ENCODE results near the gene ABCG4. TPM values are rescaled to one million over a fixed set of nuclear protein-coding genes. Genes with fewer than 3 reads are reported as not detected.

The ABCG4 gene
- polyA plus RNA-seq, 1 donor from 2014 or later, result 1.5 TPM

DNA sequence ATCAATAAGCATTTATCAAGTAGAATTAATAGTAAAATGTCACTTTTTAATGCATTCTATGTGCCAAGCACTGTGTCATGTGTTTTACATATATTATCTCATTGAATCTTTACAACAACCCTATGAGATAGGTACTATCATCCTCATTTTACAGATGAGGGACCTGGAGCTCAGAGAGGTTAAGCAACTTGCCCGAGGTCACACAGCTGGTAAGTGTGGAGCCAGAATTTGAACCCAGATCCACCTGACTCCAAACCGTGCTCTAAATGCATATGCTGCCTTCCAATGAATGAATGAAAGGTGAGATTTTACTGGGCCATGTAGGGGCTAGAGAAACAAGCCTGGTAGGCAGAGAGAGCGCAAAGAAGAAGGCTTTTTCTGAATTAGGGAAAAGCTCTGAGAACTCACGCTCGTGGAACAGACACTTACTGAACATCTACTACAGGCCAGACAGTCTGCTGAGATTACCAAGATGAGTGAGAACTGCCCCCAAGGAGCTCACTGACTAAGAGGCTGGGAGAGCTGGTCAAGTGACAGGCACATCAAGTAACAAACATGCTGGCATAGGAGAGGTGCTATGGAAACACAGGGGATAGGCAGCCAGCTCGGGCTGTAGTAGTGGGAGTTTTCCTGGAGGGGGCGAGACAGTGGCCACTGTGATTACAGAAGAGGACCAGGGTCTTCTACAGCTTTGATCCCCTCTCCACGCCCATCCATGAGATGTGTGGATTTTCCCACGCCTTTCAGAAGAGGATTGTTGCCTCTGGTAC is 4.4 kb downstream of the ABCG4 start:
- TF ChIP-seq EZH2 (IDR thresholded peaks at IDR 0.05; ENCODE audit: borderline replicate concordance, insufficient read depth, low read length, poor library complexity, severe bottlenecking) (no peak), MXI1 (conservative IDR thresholded peaks at IDR 0.05; ENCODE audit: poor library complexity, severe bottlenecking) (no peak), REST (IDR thresholded peaks at IDR 0.05; ENCODE audit: borderline replicate concordance) (no peak), TAF1 (IDR thresholded peaks at IDR 0.05; ENCODE audit: low read depth) (no peak), POLR2AphosphoS5 (IDR thresholded peaks at IDR 0.05) (no peak), CTCF (IDR thresholded peaks at IDR 0.05; ENCODE audit: poor library complexity, severe bottlenecking) (no peak)
- peaks cover 24% of the 10 kb centered on the region for H3K27me3 ChIP-seq (ENCODE audit: insufficient read depth, low read depth, low read length)
- H3K27ac ChIP-seq (ENCODE audit: low read length), result no peak overlapping the region
- H4K20me1 ChIP-seq (ENCODE audit: insufficient read depth), result no peaks in the 10 kb centered on the region
- no peaks in the 10 kb centered on the region for H3K36me3 ChIP-seq (ENCODE audit: insufficient read depth, low read length)
- no peak overlapping the region for H3K4me3 ChIP-seq (ENCODE audit: low read length)
- H3K79me2 ChIP-seq (replicated peaks; ENCODE audit: insufficient read depth, low read length), result no peaks in the 10 kb centered on the region
- no peaks in the 10 kb centered on the region for H3K9me2 ChIP-seq (ENCODE audit: insufficient read depth, low read length)
- H3K9ac ChIP-seq (ENCODE audit: low read length), result no peak overlapping the region
- H3K4me2 ChIP-seq (ENCODE audit: low read length), result no peak overlapping the region
- no peaks in the 10 kb centered on the region for H3F3A ChIP-seq (ENCODE audit: insufficient read depth, low read length, poor library complexity, severe bottlenecking)
- no peaks in the 10 kb centered on the region for H3K9me3 ChIP-seq (ENCODE audit: low read length)
- H2AFZ ChIP-seq (ENCODE audit: low read depth, low read length), result no peak overlapping the region

GRCh38 chr11:119154178-119154577 is 5.3 kb downstream of the ABCG4 start:
- Histone ChIP-seq H3K9me3 (ENCODE audit: low read length) (no peaks in the 10 kb centered on the region), H2AFZ (ENCODE audit: low read depth, low read length) (no peak overlapping the region), H3K9ac (ENCODE audit: low read length) (no peak overlapping the region), H4K20me1 (ENCODE audit: insufficient read depth) (no peaks in the 10 kb centered on the region), H3K4me3 (ENCODE audit: low read length) (no peak overlapping the region), H3K9me2 (ENCODE audit: insufficient read depth, low read length) (no peaks in the 10 kb centered on the region), H3K27ac (ENCODE audit: low read length) (no peak overlapping the region), H3K79me2 (replicated peaks; ENCODE audit: insufficient read depth, low read length) (no peaks in the 10 kb centered on the region), H3F3A (ENCODE audit: insufficient read depth, low read length, poor library complexity, severe bottlenecking) (no peaks in the 10 kb centered on the region), H3K27me3 (ENCODE audit: insufficient read depth, low read depth, low read length) (peaks cover 17% of the 10 kb centered on the region), H3K36me3 (ENCODE audit: insufficient read depth, low read length) (no peaks in the 10 kb centered on the region), H3K4me2 (ENCODE audit: low read length) (no peak overlapping the region)
- TF ChIP-seq SMC3 (conservative IDR thresholded peaks at IDR 0.05; ENCODE audit: poor library complexity), result no peak
- TF ChIP-seq MXI1 (conservative IDR thresholded peaks at IDR 0.05; ENCODE audit: poor library complexity, severe bottlenecking), result no peak
- TF ChIP-seq CTCF (IDR thresholded peaks at IDR 0.05; ENCODE audit: poor library complexity, severe bottlenecking), result no peak
- no peak for TF ChIP-seq REST (IDR thresholded peaks at IDR 0.05; ENCODE audit: borderline replicate concordance)
- no peak for TF ChIP-seq RAD21 (conservative IDR thresholded peaks at IDR 0.05)
- TF ChIP-seq TAF1 (IDR thresholded peaks at IDR 0.05; ENCODE audit: low read depth), result no peak
- TF ChIP-seq EZH2 (IDR thresholded peaks at IDR 0.05; ENCODE audit: borderline replicate concordance, insufficient read depth, low read length, poor library complexity, severe bottlenecking), result no peak
- no peak for TF ChIP-seq POLR2AphosphoS5 (IDR thresholded peaks at IDR 0.05)
- TF ChIP-seq EP300 (conservative IDR thresholded peaks at IDR 0.05; ENCODE audit: poor library complexity, severe bottlenecking), result no peak

Measured in neural cell (in vitro differentiated cells).